Measurements from ENCODE around the gene RNF169. TPM values are rescaled to one million over a fixed set of nuclear protein-coding genes. Genes with fewer than 3 reads are reported as not detected.

RNF169 gene
- total RNA-seq, 1 experiment from 2014 or later: 18.0 TPM

- ChIA-PET CTCF (no interaction called here), POLR2A (interaction anchor here (1.5 kb wide), 1 partner anchor 16 kb away, joined by 3 read pairs; no protein-coding TSS in a partner anchor)
- H3K36me3 Mint-ChIP-seq (ENCODE audit: insufficient read depth, unreplicated experiment): peaks cover 15% of the 10 kb centered on the region
- DNase-seq (ENCODE audit: unreplicated experiment): no peak
- H3K4me3 Mint-ChIP-seq (ENCODE audit: unreplicated experiment): no peak overlapping the region
- H3K27me3 Mint-ChIP-seq (ENCODE audit: insufficient read depth, unreplicated experiment): no peaks in the 10 kb centered on the region
- no peaks in the 10 kb centered on the region for H3K9me3 Mint-ChIP-seq (ENCODE audit: unreplicated experiment)
- no TSS peak for BruUV-seq (replicated peaks)
- TF ChIP-seq, protein P1, sequence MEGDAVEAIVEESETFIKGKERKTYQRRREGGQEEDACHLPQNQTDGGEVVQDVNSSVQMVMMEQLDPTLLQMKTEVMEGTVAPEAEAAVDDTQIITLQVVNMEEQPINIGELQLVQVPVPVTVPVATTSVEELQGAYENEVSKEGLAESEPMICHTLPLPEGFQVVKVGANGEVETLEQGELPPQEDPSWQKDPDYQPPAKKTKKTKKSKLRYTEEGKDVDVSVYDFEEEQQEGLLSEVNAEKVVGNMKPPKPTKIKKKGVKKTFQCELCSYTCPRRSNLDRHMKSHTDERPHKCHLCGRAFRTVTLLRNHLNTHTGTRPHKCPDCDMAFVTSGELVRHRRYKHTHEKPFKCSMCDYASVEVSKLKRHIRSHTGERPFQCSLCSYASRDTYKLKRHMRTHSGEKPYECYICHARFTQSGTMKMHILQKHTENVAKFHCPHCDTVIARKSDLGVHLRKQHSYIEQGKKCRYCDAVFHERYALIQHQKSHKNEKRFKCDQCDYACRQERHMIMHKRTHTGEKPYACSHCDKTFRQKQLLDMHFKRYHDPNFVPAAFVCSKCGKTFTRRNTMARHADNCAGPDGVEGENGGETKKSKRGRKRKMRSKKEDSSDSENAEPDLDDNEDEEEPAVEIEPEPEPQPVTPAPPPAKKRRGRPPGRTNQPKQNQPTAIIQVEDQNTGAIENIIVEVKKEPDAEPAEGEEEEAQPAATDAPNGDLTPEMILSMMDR (IDR thresholded peaks at IDR 0.05; ENCODE audit: unreplicated experiment): no peak
- H3K4me1 Mint-ChIP-seq (ENCODE audit: insufficient read depth, unreplicated experiment): no peaks in the 10 kb centered on the region
- intact Hi-C loops (cut with micrococcal nuclease): no loop called here
- no peak overlapping the region for H3K27ac Mint-ChIP-seq (ENCODE audit: low read depth, unreplicated experiment)
Measured at GRCh38 chr11:74791333-74792100, 42.9 kb downstream of the RNF169 start.

DNA sequence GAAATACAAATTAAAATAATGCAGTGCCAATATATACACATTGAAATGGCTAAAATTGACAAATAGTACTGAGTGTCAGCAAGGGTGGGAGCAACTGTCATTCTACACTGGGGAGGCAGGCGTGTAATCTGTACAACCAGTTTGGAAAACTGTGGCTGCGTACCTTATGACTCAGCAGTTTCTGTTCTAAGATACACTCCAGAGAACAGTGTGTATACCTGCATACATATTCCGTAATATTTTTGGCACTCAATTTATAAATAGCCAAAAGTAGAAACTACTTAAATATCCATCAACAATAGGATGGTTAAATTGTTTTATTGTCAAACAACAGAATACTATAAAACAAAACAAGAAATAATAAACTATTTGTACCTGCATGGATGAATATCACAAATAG is 57.6 kb downstream of the RNF169 start:
- no peak overlapping the region for H3K4me3 Mint-ChIP-seq (ENCODE audit: unreplicated experiment)
- CTCF ChIA-PET: no interaction called here
- BruUV-seq (replicated peaks): no TSS peak
- peaks cover 7% of the 10 kb centered on the region for H3K4me1 Mint-ChIP-seq (ENCODE audit: insufficient read depth, unreplicated experiment)
- H3K27ac Mint-ChIP-seq (ENCODE audit: low read depth, unreplicated experiment): no peak overlapping the region
- H3K27me3 Mint-ChIP-seq (ENCODE audit: insufficient read depth, unreplicated experiment): no peaks in the 10 kb centered on the region
- TF ChIP-seq, protein P1 (IDR thresholded peaks at IDR 0.05; ENCODE audit: unreplicated experiment): no peak
- POLR2A ChIA-PET: no interaction called here
- H3K9me3 Mint-ChIP-seq (ENCODE audit: unreplicated experiment): no peaks in the 10 kb centered on the region
- peaks cover 18% of the 10 kb centered on the region for H3K36me3 Mint-ChIP-seq (ENCODE audit: insufficient read depth, unreplicated experiment)
- intact Hi-C loops (cut with micrococcal nuclease): no loop called here
- peak; percentile 58 for DNase-seq (ENCODE audit: unreplicated experiment)

DNA sequence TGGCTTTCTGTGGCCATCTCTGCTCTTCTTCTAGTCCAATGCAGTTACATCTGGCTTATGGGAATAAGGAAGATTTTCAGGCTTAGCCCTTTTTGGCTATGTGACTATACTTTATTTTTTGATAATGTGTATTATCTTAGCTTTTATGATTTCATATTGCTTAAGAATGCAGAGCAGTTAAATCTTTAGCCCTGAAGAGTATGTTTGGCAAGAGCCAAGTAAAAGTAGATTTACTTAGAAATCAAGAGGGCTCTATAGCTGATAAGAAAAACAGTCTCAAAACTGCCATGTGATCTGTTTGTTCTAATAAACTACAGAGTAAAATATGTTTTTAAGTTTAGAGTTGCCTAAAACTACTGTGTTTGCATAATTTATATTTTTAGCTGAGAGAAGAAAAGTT is 61.2 kb downstream of the RNF169 start:
- peaks cover 7% of the 10 kb centered on the region for H3K4me1 Mint-ChIP-seq (ENCODE audit: insufficient read depth, unreplicated experiment)
- TF ChIP-seq, protein P1 (IDR thresholded peaks at IDR 0.05; ENCODE audit: unreplicated experiment): no peak
- ChIA-PET CTCF (interaction anchor here (0.6 kb wide), 1 partner anchor 139 kb away, joined by 3 read pairs; no protein-coding TSS in a partner anchor), POLR2A (interaction anchor here (0.7 kb wide), 1 partner anchor 79 kb away, joined by 4 read pairs; no protein-coding TSS in a partner anchor)
- no peak overlapping the region for H3K27ac Mint-ChIP-seq (ENCODE audit: low read depth, unreplicated experiment)
- no peak for DNase-seq (ENCODE audit: unreplicated experiment)
- H3K4me3 Mint-ChIP-seq (ENCODE audit: unreplicated experiment): no peak overlapping the region
- no peaks in the 10 kb centered on the region for H3K27me3 Mint-ChIP-seq (ENCODE audit: insufficient read depth, unreplicated experiment)
- H3K36me3 Mint-ChIP-seq (ENCODE audit: insufficient read depth, unreplicated experiment): peaks cover 40% of the 10 kb centered on the region
- intact Hi-C loops (cut with micrococcal nuclease): no loop called here
- no peaks in the 10 kb centered on the region for H3K9me3 Mint-ChIP-seq (ENCODE audit: unreplicated experiment)
- no TSS peak for BruUV-seq (replicated peaks)

- ChIA-PET CTCF (interaction anchor here (0.6 kb wide), 1 partner anchor 1288 kb away, joined by 3 read pairs; no protein-coding TSS in a partner anchor), POLR2A (interaction anchor here (0.7 kb wide), 1 partner anchor 78 kb away, joined by 4 read pairs; no protein-coding TSS in a partner anchor)
- Mint-ChIP-seq H3K4me3 (ENCODE audit: unreplicated experiment) (no peak overlapping the region), H3K9me3 (ENCODE audit: unreplicated experiment) (no peaks in the 10 kb centered on the region), H3K4me1 (ENCODE audit: insufficient read depth, unreplicated experiment) (peaks cover 17% of the 10 kb centered on the region), H3K36me3 (ENCODE audit: insufficient read depth, unreplicated experiment) (peaks cover 46% of the 10 kb centered on the region), H3K27ac (ENCODE audit: low read depth, unreplicated experiment) (no peak overlapping the region), H3K27me3 (ENCODE audit: insufficient read depth, unreplicated experiment) (no peaks in the 10 kb centered on the region)
- intact Hi-C loops (cut with micrococcal nuclease): no loop called here
- no peak for DNase-seq (ENCODE audit: unreplicated experiment)
- no TSS peak for BruUV-seq (replicated peaks)
- TF ChIP-seq, protein P1 (IDR thresholded peaks at IDR 0.05; ENCODE audit: unreplicated experiment): no peak
Measured at GRCh38 chr11:74815966-74816365, 67.3 kb downstream of the RNF169 start.
